ENCODE data around the gene LRRC30. TPM values are rescaled to one million over a fixed set of nuclear protein-coding genes. Genes with fewer than 3 reads are reported as not detected.

LRRC30 gene
- total and polyA plus RNA-seq, 2 donors (not counting 1 experiment from before 2014, with no cell fraction given), result not detected

GRCh38 chr18:7248877-7249276 lies 18.0 kb downstream of the LRRC30 start:
- H3K27ac ChIP-seq (ENCODE audit: insufficient read depth, low read length), result no peak overlapping the region
- no peaks in the 10 kb centered on the region for H4K20me1 ChIP-seq (ENCODE audit: control insufficient read depth, extremely low read depth, insufficient read depth, low read length)
- no peak overlapping the region for H3K4me2 ChIP-seq (ENCODE audit: extremely low read depth, insufficient read depth, low read length)
- no peak for DNase-seq (ENCODE audit: low read depth in 2 of 2)
- no peak overlapping the region for H3K4me3 ChIP-seq (replicated peaks in 1 of 4; ENCODE audit: control extremely low read depth in 1 of 4, insufficient read depth in 1 of 4, low read depth in 3 of 4, low read length in 4 of 4)
- H3K9me3 ChIP-seq (ENCODE audit: control insufficient read depth, insufficient read depth, low read depth, low read length), result no peaks in the 10 kb centered on the region
- no peaks in the 10 kb centered on the region for H3K27me3 ChIP-seq (ENCODE audit: control insufficient read depth, insufficient read depth, low read length)
- no peak overlapping the region for H2AFZ ChIP-seq (ENCODE audit: low read length)
- H3K4me1 ChIP-seq (ENCODE audit: control insufficient read depth, extremely low read depth, insufficient read depth, low read length), result no peaks in the 10 kb centered on the region
- TF ChIP-seq EZH2 (IDR thresholded peaks at IDR 0.05; ENCODE audit: low read length, missing control alignments) (no peak), CTCF (conservative IDR thresholded peaks at IDR 0.05 in 1 of 2, IDR thresholded peaks at IDR 0.05 in 1 of 2; ENCODE audit: low read depth in 1 of 2, low read length in 2 of 2) (no peak)
- no peaks in the 10 kb centered on the region for H3K79me2 ChIP-seq (ENCODE audit: control insufficient read depth, insufficient read depth, low read length)
- no peaks in the 10 kb centered on the region for H3K36me3 ChIP-seq (ENCODE audit: control insufficient read depth, insufficient read depth, low read length)
- H3K9ac ChIP-seq (ENCODE audit: insufficient read depth, low read length), result no peak overlapping the region

- H3K4me3 ChIP-seq (replicated peaks in 1 of 4; ENCODE audit: control extremely low read depth in 1 of 4, insufficient read depth in 1 of 4, low read depth in 3 of 4, low read length in 4 of 4), result no peak overlapping the region
- no peak for DNase-seq (ENCODE audit: low read depth in 2 of 2)
Measured at GRCh38 chr18:7254163-7254562, 23.3 kb downstream of the LRRC30 start.

DNA sequence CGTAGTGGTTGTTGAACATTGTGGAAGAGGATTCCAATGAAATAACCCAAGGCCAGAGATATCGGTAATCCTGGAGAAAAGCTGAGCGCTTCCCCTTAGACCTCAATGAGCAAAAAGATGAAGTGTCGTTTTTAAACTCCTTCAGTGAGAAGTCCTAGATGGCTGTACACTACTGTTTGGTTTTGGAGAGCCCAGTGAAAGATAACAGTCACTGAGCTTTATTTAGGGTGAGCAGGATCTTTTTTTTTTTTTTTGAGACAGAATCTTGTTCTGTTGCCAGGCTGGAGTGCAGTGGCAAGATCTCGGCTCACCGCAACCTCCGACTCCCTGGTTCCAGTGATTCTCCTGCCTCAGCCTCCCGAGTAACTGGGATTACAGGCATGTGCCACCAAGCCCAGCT lies 24.2 kb downstream of the LRRC30 start:
- TF ChIP-seq CTCF (conservative IDR thresholded peaks at IDR 0.05 in 1 of 2, IDR thresholded peaks at IDR 0.05 in 1 of 2; ENCODE audit: low read depth in 1 of 2, low read length in 2 of 2) (no peak), EZH2 (IDR thresholded peaks at IDR 0.05; ENCODE audit: low read length, missing control alignments) (no peak)
- no peaks in the 10 kb centered on the region for H3K4me1 ChIP-seq (ENCODE audit: control insufficient read depth, extremely low read depth, insufficient read depth, low read length)
- no peaks in the 10 kb centered on the region for H4K20me1 ChIP-seq (ENCODE audit: control insufficient read depth, extremely low read depth, insufficient read depth, low read length)

More at GRCh38 chr18:7254163-7254562, 23.3 kb downstream of the LRRC30 start:
- TF ChIP-seq CTCF (conservative IDR thresholded peaks at IDR 0.05 in 1 of 2, IDR thresholded peaks at IDR 0.05 in 1 of 2; ENCODE audit: low read depth in 1 of 2, low read length in 2 of 2) (no peak), EZH2 (IDR thresholded peaks at IDR 0.05; ENCODE audit: low read length, missing control alignments) (no peak)
- Histone ChIP-seq H3K27ac (ENCODE audit: insufficient read depth, low read length) (no peak overlapping the region), H3K79me2 (ENCODE audit: control insufficient read depth, insufficient read depth, low read length) (no peaks in the 10 kb centered on the region), H2AFZ (ENCODE audit: low read length) (no peak overlapping the region), H4K20me1 (ENCODE audit: control insufficient read depth, extremely low read depth, insufficient read depth, low read length) (no peaks in the 10 kb centered on the region), H3K9me3 (ENCODE audit: control insufficient read depth, insufficient read depth, low read depth, low read length) (no peaks in the 10 kb centered on the region), H3K4me2 (ENCODE audit: extremely low read depth, insufficient read depth, low read length) (no peak overlapping the region), H3K36me3 (ENCODE audit: control insufficient read depth, insufficient read depth, low read length) (no peaks in the 10 kb centered on the region), H3K4me1 (ENCODE audit: control insufficient read depth, extremely low read depth, insufficient read depth, low read length) (no peaks in the 10 kb centered on the region), H3K27me3 (ENCODE audit: control insufficient read depth, insufficient read depth, low read length) (no peaks in the 10 kb centered on the region), H3K9ac (ENCODE audit: insufficient read depth, low read length) (no peak overlapping the region)

More for the DNA sequence above, 24.2 kb downstream of the LRRC30 start:
- Histone ChIP-seq H3K27me3 (ENCODE audit: control insufficient read depth, insufficient read depth, low read length) (no peaks in the 10 kb centered on the region), H3K9me3 (ENCODE audit: control insufficient read depth, insufficient read depth, low read depth, low read length) (no peaks in the 10 kb centered on the region), H3K79me2 (ENCODE audit: control insufficient read depth, insufficient read depth, low read length) (no peaks in the 10 kb centered on the region), H3K4me3 (replicated peaks in 1 of 4; ENCODE audit: control extremely low read depth in 1 of 4, insufficient read depth in 1 of 4, low read depth in 3 of 4, low read length in 4 of 4) (no peak overlapping the region), H3K4me2 (ENCODE audit: extremely low read depth, insufficient read depth, low read length) (no peak overlapping the region), H2AFZ (ENCODE audit: low read length) (no peak overlapping the region), H3K36me3 (ENCODE audit: control insufficient read depth, insufficient read depth, low read length) (no peaks in the 10 kb centered on the region), H3K9ac (ENCODE audit: insufficient read depth, low read length) (no peak overlapping the region), H3K27ac (ENCODE audit: insufficient read depth, low read length) (no peak overlapping the region)
- no peak for DNase-seq (ENCODE audit: low read depth in 2 of 2)

Measured in fibroblast of lung (primary cell).